Heart right ventricle (tissue), 16 donors: ENCODE results near the gene TINAG. TPM values are rescaled to one million over a fixed set of nuclear protein-coding genes. Genes with fewer than 3 reads are reported as not detected.

Experiments
- ATAC-seq, 8 donors: fragments of 200-7000 bp; cut with Tn5 transposase; one replicate each; pipeline ENCODE4 v1.9.1; 2020; ENCODE audit warnings: mild to moderate bottlenecking in 8 of 8, moderate library complexity in 8 of 8, moderate number of reproducible peaks in 1 of 8
- DNase-seq, 2 donors: peaks; one replicate each; pipeline ENCODE4 v3.0.0-alpha.2; 2020
- H3K27ac ChIP-seq, 10 donors: fragments of 200-600 bp; sonication (generic) in 2 of 10; one replicate each; pipeline versions ENCODE4 v1.5.0 to v1.8.0; 2020 to 2022; ENCODE audit warnings: mild to moderate bottlenecking in 3 of 10
- H3K27me3 ChIP-seq, 7 donors: fragments of 200-600 bp; one replicate each; pipeline ENCODE4 v1.8.0; 2021 to 2022; ENCODE audit warnings: mild to moderate bottlenecking in 2 of 7
- H3K36me3 ChIP-seq, 9 donors: fragments of 200-600 bp; sonication (generic) in 1 of 9; one replicate each; pipeline versions ENCODE4 v1.5.0 to v1.8.0; 2020 to 2022; ENCODE audit warnings: mild to moderate bottlenecking in 2 of 9
- H3K4me1 ChIP-seq, 9 donors: fragments of 200-600 bp; sonication (generic) in 1 of 9; one replicate each; pipeline versions ENCODE4 v1.5.0 to v1.8.0; 2020 to 2022; ENCODE audit warnings: mild to moderate bottlenecking in 4 of 9
- H3K4me3 ChIP-seq, 10 donors: fragments of 200-600 bp; sonication (generic) in 2 of 10; one replicate each; pipeline versions ENCODE4 v1.5.0 to v1.8.0; 2020 to 2022; ENCODE audit warnings: mild to moderate bottlenecking in 7 of 10, moderate library complexity in 2 of 10
- H3K9me3 ChIP-seq, 11 donors: fragments of 200-600 bp in 10 of 11; sonication (generic) in 2 of 11; one replicate each; pipeline versions ENCODE4 v1.5.0 to v1.8.0; 2013 to 2022; ENCODE audit warnings: mild to moderate bottlenecking in 2 of 11, control low read depth in 1 of 11, moderate library complexity in 1 of 11
- WGBS, 2 donors: extraction: QIAGEN DNeasy Blood & Tissue Kit; methylation state at CpG; one replicate each; pipeline ENCODE4 v1.1.7; 2013; ENCODE audit warnings: inconsistent platforms in 1 of 2; 5-methylcytosine and 5-hydroxymethylcytosine counted together
- intact Hi-C, 10 donors: fragments of 100-400 bp; cut with DNase I; formaldehyde crosslinking; loops; one replicate each; pipeline versions ENCODE4 v1.11.1 to v1.14.2; 2022
- polyA plus RNA-seq, 2 donors: library from polyadenylated mRNA; stranded (reverse); fragments of 200-250 nt; gene quantifications; one replicate each; pipeline ENCODE4 v1.2.3, GENCODE V29; 2013
- total RNA-seq, 10 donors: library from RNA; stranded (reverse); fragmentation: NEBNext Ultra II Directional in 3 of 10; extraction: Animal tissue kit (Norgen Biotek cat#: 25700) in 3 of 10; gene quantifications; one replicate each; pipeline versions ENCODE4 v1.2.1 to v1.2.4, GENCODE V29; 2021 to 2023
- TF ChIP-seq, protein P1 (sequence below), 9 donors: fragments of 200-600 bp; sonication (generic) in 2 of 9; IDR thresholded peaks; one replicate each; pipeline versions ENCODE4 v1.5.0 to v1.8.0; 2021 to 2022; ENCODE audit warnings: antibody characterized with exemption in 9 of 9, mild to moderate bottlenecking in 5 of 9, moderate library complexity in 1 of 9
- donor health status: Arrhythmogenic right ventricular cardiomyopathy.
- donor health status: ischemic (EF 13 %, LVEDD 7.1; RV severe dilation, severe dysfunction).
- donor health status: healthy with polysubstance abuse.
- donor health status: DM: no; HTN: yes; CAD: no.
- donor health status: DM: no; HTN: no; CAD: no.
- donor health status: ischemic (EF 25% LVEDD 6.9; RV normal size, moderate dysfunction).
- donor health status: ischemic (EF 25% LVEDD 5.7; RV mildly dilated, moderate dysfunction).
- donor health status: healthy.
- donor health status: DM: yes; HTN: yes; CAD: no.
- donor health status: Ischemic cardiomyopathy.
- donor health status: ischemic (EF 35%, LVEDD 5.7; RV mildly dilated, moderate dysfunction).
- donor health status: nonischemic (EF 11% LVEDD 7.7; RV severe dilation, severe dysfunction).
- donor health status: DM: yes; HTN: yes; CAD: no.
- donor health status: PGD.
- donor health status: ischemic (EF 29% LVEDD 5.4; RV normal size, mild dysfunction).
- donor health status: nonischemic (EF 23%, LVEDD 6.1; RV moderate dilation, normal function).

Gene TINAG
- total and polyA plus RNA-seq, 12 donors = 0.04 to 1.0 (median 0.30) TPM; not detected in 2

DNA sequence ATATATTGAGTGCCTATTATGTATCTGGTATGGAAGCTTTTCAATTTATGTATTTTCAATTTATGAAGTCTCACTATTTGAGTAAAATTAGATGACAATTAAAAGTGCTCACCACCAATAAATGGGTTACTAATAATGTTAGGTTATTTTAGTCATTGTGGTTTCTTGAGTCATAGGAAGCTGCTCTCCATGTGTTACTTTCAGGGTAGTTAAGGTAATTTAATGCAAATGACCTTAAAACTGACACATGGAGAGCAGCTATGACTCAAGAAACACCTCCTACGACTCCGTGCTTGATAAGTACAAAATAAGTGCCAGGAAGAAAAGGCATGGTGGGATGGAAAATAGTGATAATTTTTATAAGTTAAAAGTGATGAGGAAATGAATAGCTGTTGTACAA lies 16.5 kb upstream of the TINAG start:
- no peak overlapping the region for H3K4me3 ChIP-seq
- intact Hi-C loops = no loop called here
- H3K27ac ChIP-seq = peak overlapping the region in 2 of 10 donors; percentile 28 to 50
- TF ChIP-seq, protein P1, sequence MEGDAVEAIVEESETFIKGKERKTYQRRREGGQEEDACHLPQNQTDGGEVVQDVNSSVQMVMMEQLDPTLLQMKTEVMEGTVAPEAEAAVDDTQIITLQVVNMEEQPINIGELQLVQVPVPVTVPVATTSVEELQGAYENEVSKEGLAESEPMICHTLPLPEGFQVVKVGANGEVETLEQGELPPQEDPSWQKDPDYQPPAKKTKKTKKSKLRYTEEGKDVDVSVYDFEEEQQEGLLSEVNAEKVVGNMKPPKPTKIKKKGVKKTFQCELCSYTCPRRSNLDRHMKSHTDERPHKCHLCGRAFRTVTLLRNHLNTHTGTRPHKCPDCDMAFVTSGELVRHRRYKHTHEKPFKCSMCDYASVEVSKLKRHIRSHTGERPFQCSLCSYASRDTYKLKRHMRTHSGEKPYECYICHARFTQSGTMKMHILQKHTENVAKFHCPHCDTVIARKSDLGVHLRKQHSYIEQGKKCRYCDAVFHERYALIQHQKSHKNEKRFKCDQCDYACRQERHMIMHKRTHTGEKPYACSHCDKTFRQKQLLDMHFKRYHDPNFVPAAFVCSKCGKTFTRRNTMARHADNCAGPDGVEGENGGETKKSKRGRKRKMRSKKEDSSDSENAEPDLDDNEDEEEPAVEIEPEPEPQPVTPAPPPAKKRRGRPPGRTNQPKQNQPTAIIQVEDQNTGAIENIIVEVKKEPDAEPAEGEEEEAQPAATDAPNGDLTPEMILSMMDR (IDR thresholded peaks at IDR 0.05) = no peak
- H3K9me3 ChIP-seq = no peaks in the 10 kb centered on the region
- no peaks in the 10 kb centered on the region for H3K27me3 ChIP-seq
- H3K36me3 ChIP-seq = no peaks in the 10 kb centered on the region
- ATAC-seq (no peak), DNase-seq (no peak)
- H3K4me1 ChIP-seq = peaks cover 0 to 6% (median 0%) of the 10 kb centered on the region in 9 donors
- WGBS, 2 donors = 44 to 48% methylated on average over 2 of the region's 2 CpGs

DNA sequence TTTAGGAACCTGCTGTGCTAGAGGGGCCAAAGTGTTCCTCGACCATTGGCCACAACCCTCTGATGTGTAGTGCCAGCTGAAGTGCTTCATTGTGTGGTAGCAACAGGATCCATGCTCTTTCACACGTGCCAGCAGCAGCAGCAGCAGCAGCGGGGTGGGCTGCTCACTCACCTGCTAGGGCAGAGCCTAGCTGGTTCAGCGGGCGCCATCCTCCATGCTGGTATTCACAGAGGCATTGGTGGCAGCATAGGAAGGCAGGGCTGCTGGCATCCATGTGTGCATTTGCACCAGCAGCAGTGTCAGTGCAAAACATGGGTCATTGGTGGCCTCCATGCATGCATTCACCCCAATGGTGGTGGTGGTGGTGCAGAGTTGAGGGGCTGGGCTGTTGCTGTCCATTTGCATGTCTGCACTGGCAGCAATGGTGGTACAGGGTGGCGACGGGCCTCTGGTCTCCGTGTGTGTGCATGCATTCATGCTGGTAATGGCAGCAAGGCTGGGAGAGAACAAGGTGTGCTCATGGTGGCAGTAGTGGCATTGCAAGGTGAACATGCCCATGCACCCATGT lies 13.2 kb upstream of the TINAG start:
- TF ChIP-seq, protein P1 (IDR thresholded peaks at IDR 0.05) = no peak
- DNase-seq (no peak), ATAC-seq (no peak)
- Histone ChIP-seq H3K27ac (no peak overlapping the region), H3K27me3 (no peaks in the 10 kb centered on the region), H3K36me3 (no peaks in the 10 kb centered on the region), H3K4me3 (no peak overlapping the region), H3K4me1 (peaks cover 0 to 3% (median 0%) of the 10 kb centered on the region in 9 donors), H3K9me3 (no peaks in the 10 kb centered on the region)
- WGBS, 2 donors = 90% methylated on average over 8 of the region's 8 CpGs
- intact Hi-C loops = no loop called here

DNA sequence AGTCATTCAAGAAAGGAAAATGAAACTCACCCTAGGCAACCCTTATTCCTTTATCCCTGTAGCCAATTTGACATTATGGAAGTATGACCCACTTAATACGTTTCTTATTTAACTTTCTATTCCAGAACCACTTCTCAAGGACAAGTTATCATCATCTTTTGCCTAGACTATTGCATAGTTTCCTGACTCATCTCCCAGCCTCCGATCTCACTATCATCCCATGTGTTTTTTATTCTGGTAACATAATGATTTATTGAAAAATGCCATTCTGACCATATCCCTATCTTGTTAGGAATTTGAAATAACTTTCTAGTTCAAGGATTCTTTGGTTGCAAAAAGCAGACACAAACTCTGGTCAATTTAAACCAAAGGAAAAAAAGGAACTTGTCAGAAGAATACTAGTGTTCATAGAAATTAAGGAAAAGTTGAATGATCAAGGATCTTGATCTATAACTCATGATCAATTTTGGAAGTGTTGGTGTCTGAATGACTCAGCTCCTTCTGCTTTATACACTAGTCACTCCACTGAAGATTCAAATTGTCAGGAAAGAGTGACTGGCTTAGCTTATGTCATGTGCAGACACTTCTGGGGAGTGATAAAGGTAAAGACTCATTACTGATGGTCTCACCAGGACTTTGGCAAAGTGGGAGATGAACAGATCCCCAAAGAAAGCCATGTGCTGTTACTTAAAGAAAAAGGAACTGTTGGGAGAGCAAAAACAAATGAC lies 8.5 kb upstream of the TINAG start:
- Histone ChIP-seq H3K27me3 (no peaks in the 10 kb centered on the region), H3K27ac (no peak overlapping the region), H3K4me3 (no peak overlapping the region), H3K4me1 (no peaks in the 10 kb centered on the region), H3K36me3 (no peaks in the 10 kb centered on the region), H3K9me3 (no peaks in the 10 kb centered on the region)
- intact Hi-C loops = no loop called here
- TF ChIP-seq, protein P1 (IDR thresholded peaks at IDR 0.05) = no peak
- ATAC-seq (no peak), DNase-seq (no peak)
- WGBS, 2 donors = 73 to 84% methylated on average over 2 of the region's 2 CpGs

DNA sequence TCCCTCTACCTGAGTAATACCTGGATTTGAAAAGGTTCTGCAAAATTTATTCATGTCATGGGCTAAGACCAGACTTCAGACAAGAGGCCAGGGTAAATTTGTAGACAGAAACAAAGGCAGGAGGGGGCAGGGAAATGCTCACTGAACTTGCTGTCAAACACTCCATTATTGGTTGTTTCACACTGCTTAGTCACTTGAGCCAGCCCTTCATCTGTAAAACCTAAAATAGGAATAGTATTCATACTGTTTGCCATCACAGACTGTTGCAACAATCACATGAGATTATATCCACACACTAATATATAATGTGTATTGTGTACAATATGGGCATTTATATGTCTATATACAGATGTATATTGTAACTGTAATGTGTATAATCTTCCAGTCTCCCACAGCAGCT lies 6.5 kb upstream of the TINAG start:
- TF ChIP-seq, protein P1 (IDR thresholded peaks at IDR 0.05) = no peak
- no peak for ATAC-seq

More for the DNA sequence above, 6.5 kb upstream of the TINAG start:
- Histone ChIP-seq H3K4me1 (no peaks in the 10 kb centered on the region), H3K9me3 (no peaks in the 10 kb centered on the region), H3K27ac (no peak overlapping the region), H3K36me3 (no peaks in the 10 kb centered on the region), H3K4me3 (no peak overlapping the region), H3K27me3 (no peaks in the 10 kb centered on the region)
- intact Hi-C loops = no loop called here
- no peak for DNase-seq
